GM19395 (cell line): ENCODE results near the gene GPATCH1.
"Not testable (repeated sequence)": the region's sequence is repeated elsewhere in the genome, so short reads cannot be mapped to it uniquely, and the experiment has no call there.

Source experiments
- ATAC-seq: cut with Tn5 transposase; IDR thresholded peaks from one replicate; pipeline ENCODE4 v1.9.1; 2021; ENCODE audit warnings: mild to moderate bottlenecking, moderate library complexity; ENCODE audit not compliant: unreplicated experiment

GPATCH1 gene

GRCh38 chr19:33080761-33081681, at the start of gene GPATCH1:
GPATCH1 (plus strand) TSS chr19:33081181; CDS start chr19:33081194, 13 bp downstream.
- peak; percentile 89 for ATAC-seq

GRCh38 chr19:33032218-33032781, 48.7 kb upstream of the GPATCH1 start:
- no peak for ATAC-seq

GRCh38 chr19:33035461-33035860, 45.5 kb upstream of the GPATCH1 start:
- no peak for ATAC-seq

- not testable (repeated sequence) for ATAC-seq
Observed at GRCh38 chr19:33036370-33037167, 44.4 kb upstream of the GPATCH1 start.

GRCh38 chr19:33037168-33038025, 43.6 kb upstream of the GPATCH1 start:
- ATAC-seq: not testable (repeated sequence)

GRCh38 chr19:33039108-33039599, 41.8 kb upstream of the GPATCH1 start:
- no peak for ATAC-seq

- no peak for ATAC-seq
Observed at GRCh38 chr19:33039815-33040214, 41.2 kb upstream of the GPATCH1 start.

- ATAC-seq: no peak
Observed at GRCh38 chr19:33040994-33041827, 39.8 kb upstream of the GPATCH1 start.

GRCh38 chr19:33041828-33042160, 39.2 kb upstream of the GPATCH1 start:
- ATAC-seq: not testable (repeated sequence)

- ATAC-seq: no peak
Observed at GRCh38 chr19:33047422-33047821, 33.6 kb upstream of the GPATCH1 start.

GRCh38 chr19:33048806-33049676, 31.9 kb upstream of the GPATCH1 start:
- ATAC-seq: no peak

GRCh38 chr19:33050110-33050509, 30.9 kb upstream of the GPATCH1 start:
- ATAC-seq: no peak

GRCh38 chr19:33052352-33052972, 28.5 kb upstream of the GPATCH1 start:
- ATAC-seq: no peak

GRCh38 chr19:33054623-33055022, 26.4 kb upstream of the GPATCH1 start:
- no peak for ATAC-seq

- no peak for ATAC-seq
Observed at GRCh38 chr19:33055718-33056117, 25.3 kb upstream of the GPATCH1 start.

- no peak for ATAC-seq
Observed at GRCh38 chr19:33060586-33060985, 20.4 kb upstream of the GPATCH1 start.

GRCh38 chr19:33062902-33063301, 18.1 kb upstream of the GPATCH1 start:
- no peak for ATAC-seq

GRCh38 chr19:33063356-33063752, 17.6 kb upstream of the GPATCH1 start:
- ATAC-seq: no peak
